IMR-90 (cell line): ENCODE measurements around the gene ZNF853. TPM values are rescaled to one million over a fixed set of nuclear protein-coding genes. Genes with fewer than 3 reads are reported as not detected.

ENCODE experiments used
- ATAC-seq: fragments of 200-7000 bp; cut with Tn5 transposase; 2 replicates; pipeline ENCODE4 v1.9.1; 2020; ENCODE audit warnings: low read depth, mild to moderate bottlenecking, moderate library complexity
- BruUV-seq: library from RNA; stranded (reverse); fragments of 400-500 nt; replicated peaks from 2 replicates; lab custom pipeline; 2021; lab: Mats Ljungman, UMichigan
- CTCF ChIA-PET: fragments of 300-600 bp; formaldehyde crosslinking; extraction: SDS; loops from one replicate; lab custom pipeline; 2021; ENCODE audit warnings: antibody characterized with exemption; lab: Yijun Ruan, JAX
- POLR2A ChIA-PET: fragments of 300-600 bp; sonication (Branson Sonifier 250); formaldehyde crosslinking; loops from one replicate; lab custom pipeline; 2022; ENCODE audit warnings: antibody characterized with exemption; ENCODE audit not compliant: unreplicated experiment; lab: Charles Lee
- DNase-seq: peaks from one replicate; pipeline ENCODE4 v3.0.0; 2013
- H2AFZ ChIP-seq: replicated peaks from 2 replicates; pipeline ENCODE3; 2013; ENCODE audit warnings: low read length, mild to moderate bottlenecking; ENCODE audit not compliant: poor library complexity
- H2AK5ac ChIP-seq: 2 replicates; pipeline ENCODE4 v1.6.1; 2013; ENCODE audit warnings: low read depth, low read length, inconsistent platforms
- H2AK9ac ChIP-seq: replicated peaks from 2 replicates; pipeline ENCODE3; 2013; ENCODE audit warnings: mild to moderate bottlenecking, low read depth, low read length, moderate library complexity; ENCODE audit not compliant: poor library complexity
- H2BK120ac ChIP-seq: 2 replicates; pipeline ENCODE4 v1.6.1; 2013; ENCODE audit warnings: low read depth, low read length, inconsistent platforms
- H2BK15ac ChIP-seq: 3 replicates; pipeline ENCODE4 v1.6.1; 2013; ENCODE audit warnings: low read depth, low read length, inconsistent platforms
- H2BK20ac ChIP-seq: 2 replicates; pipeline ENCODE4 v1.6.1; 2013; ENCODE audit warnings: low read depth, mild to moderate bottlenecking, inconsistent platforms, low read length, moderate library complexity
- H2BK5ac ChIP-seq: 2 replicates; pipeline ENCODE4 v1.6.1; 2013; ENCODE audit warnings: mild to moderate bottlenecking, low read depth, low read length, inconsistent platforms; ENCODE audit not compliant: poor library complexity, severe bottlenecking
- H3K14ac ChIP-seq: replicated peaks from 2 replicates; pipeline ENCODE4 v1.6.1; 2013; ENCODE audit warnings: low read depth, low read length, inconsistent platforms
- H3K18ac ChIP-seq: 2 replicates; pipeline ENCODE4 v1.6.1; 2013; ENCODE audit warnings: low read depth, low read length, control low read depth
- H3K23ac ChIP-seq: 2 replicates; pipeline ENCODE4 v1.6.1; 2013; ENCODE audit warnings: low read depth, low read length, inconsistent platforms
- H3K27ac ChIP-seq: 2 replicates; pipeline ENCODE4 v1.5.1; 2013; ENCODE audit warnings: mild to moderate bottlenecking, control low read depth, low read length; ENCODE audit not compliant: insufficient read depth
- H3K27me3 ChIP-seq: 2 replicates; pipeline ENCODE4 v1.6.1; 2013; ENCODE audit warnings: low read length; ENCODE audit not compliant: control insufficient read depth, insufficient read depth
- H3K36me3 ChIP-seq: 2 replicates; pipeline ENCODE4 v1.6.1; 2013; ENCODE audit warnings: low read length, mixed read lengths; ENCODE audit not compliant: control insufficient read depth, insufficient read depth
- H3K4ac ChIP-seq: 2 replicates; pipeline ENCODE4 v1.6.1; 2013; ENCODE audit warnings: low read depth, low read length, inconsistent platforms
- H3K4me1 ChIP-seq: 2 replicates; pipeline ENCODE4 v1.6.1; 2013; ENCODE audit warnings: low read length, mixed read lengths; ENCODE audit not compliant: control insufficient read depth, insufficient read depth
- H3K4me2 ChIP-seq: 2 replicates; pipeline ENCODE4 v1.6.1; 2013; ENCODE audit warnings: low read depth, mild to moderate bottlenecking, control low read depth, low read length, moderate library complexity
- H3K4me3 ChIP-seq: 2 replicates; pipeline ENCODE4 v1.5.1; 2013; ENCODE audit warnings: low read depth, mild to moderate bottlenecking, control low read depth, low read length, moderate library complexity; ENCODE audit not compliant: insufficient read depth
- H3K56ac ChIP-seq: 2 replicates; pipeline ENCODE4 v1.6.1; 2013; ENCODE audit warnings: low read length, inconsistent platforms; ENCODE audit not compliant: insufficient read depth; ENCODE audit errors: extremely low read depth
- H3K79me1 ChIP-seq, 2 experiments: 2 replicates each; pipeline ENCODE4 v1.6.1; 2013; ENCODE audit warnings: low read length in 2 of 2, inconsistent platforms in 1 of 2, low read depth in 1 of 2
- H3K9ac ChIP-seq: 2 replicates; pipeline ENCODE4 v1.6.1; 2013; ENCODE audit warnings: low read depth, low read length, control low read depth
- H3K9me1 ChIP-seq: 2 replicates; pipeline ENCODE4 v1.6.1; 2013; ENCODE audit warnings: low read length, inconsistent platforms; ENCODE audit not compliant: insufficient read depth
- H3K9me3 ChIP-seq: 2 replicates; pipeline ENCODE4 v1.6.1; 2013; ENCODE audit warnings: low read length; ENCODE audit not compliant: control insufficient read depth, insufficient read depth
- H4K20me1 ChIP-seq: 2 replicates; pipeline ENCODE4 v1.6.1; 2013; ENCODE audit warnings: low read length, inconsistent platforms; ENCODE audit not compliant: insufficient read depth
- H4K5ac ChIP-seq: 2 replicates; pipeline ENCODE4 v1.6.1; 2013; ENCODE audit warnings: mild to moderate bottlenecking, low read depth, low read length, control low read depth
- H4K8ac ChIP-seq, 2 experiments: 2 replicates each; pipeline ENCODE4 v1.6.1; 2013; ENCODE audit warnings: low read depth in 2 of 2, low read length in 2 of 2, control low read depth in 1 of 2, inconsistent platforms in 1 of 2
- H4K91ac ChIP-seq: 2 replicates; pipeline ENCODE4 v1.6.1; 2013; ENCODE audit warnings: low read depth, low read length, inconsistent platforms; ENCODE audit not compliant: insufficient read depth
- RAD21 ChIP-seq: IDR thresholded peaks from 2 replicates; pipeline ENCODE4 v1.6.1; 2012; ENCODE audit warnings: low read length, improper control_type of control experiment
- WGBS, 2 experiments: methylation state at CpG; one replicate each; pipeline versions ENCODE4 v1.1.5 to v1.1.7; 2013; ENCODE audit warnings: missing lambda C conversion rate in 2 of 2; ENCODE audit not compliant: insufficient read length in 1 of 2; ENCODE audit errors: extremely low coverage in 2 of 2; 5-methylcytosine and 5-hydroxymethylcytosine counted together
- dilution Hi-C: fragments of 300-500 bp; cut with HindIII; formaldehyde crosslinking; loops from one replicate; pipeline ENCODE4 v1.14.3; 2018; ENCODE audit warnings: low sequenced_read_pairs; ENCODE audit not compliant: unreplicated experiment
- in situ Hi-C: fragments of 300-500 bp; cut with MboI; formaldehyde crosslinking; loops from 3 replicates; pipeline ENCODE4 v1.14.3; 2019; ENCODE audit warnings: low sequenced_read_pairs, inconsistent platforms, mixed read lengths
- intact Hi-C: fragments of 100-400 bp; cut with micrococcal nuclease; formaldehyde crosslinking; loops from 2 replicates; pipeline ENCODE4 v1.10.0; 2022
- polyA plus RNA-seq, 3 experiments: library from polyadenylated mRNA; depleted of rRNA; stranded (reverse); fragments of >200 nt; gene quantifications; 2 replicates each; pipeline ENCODE4 v1.2.3, GENCODE V29; 2012; ENCODE audit warnings: low replicate concordance in 1 of 3
- total RNA-seq: library from RNA; depleted of rRNA; stranded (reverse); fragments of >200 nt; gene quantifications from 2 replicates; pipeline ENCODE4 v1.2.3, GENCODE V29; 2012

ZNF853 gene
- total and polyA plus RNA-seq, 2 of the 4 experiments (the other 2 are of a cell fraction) = 3.4 TPM

DNA sequence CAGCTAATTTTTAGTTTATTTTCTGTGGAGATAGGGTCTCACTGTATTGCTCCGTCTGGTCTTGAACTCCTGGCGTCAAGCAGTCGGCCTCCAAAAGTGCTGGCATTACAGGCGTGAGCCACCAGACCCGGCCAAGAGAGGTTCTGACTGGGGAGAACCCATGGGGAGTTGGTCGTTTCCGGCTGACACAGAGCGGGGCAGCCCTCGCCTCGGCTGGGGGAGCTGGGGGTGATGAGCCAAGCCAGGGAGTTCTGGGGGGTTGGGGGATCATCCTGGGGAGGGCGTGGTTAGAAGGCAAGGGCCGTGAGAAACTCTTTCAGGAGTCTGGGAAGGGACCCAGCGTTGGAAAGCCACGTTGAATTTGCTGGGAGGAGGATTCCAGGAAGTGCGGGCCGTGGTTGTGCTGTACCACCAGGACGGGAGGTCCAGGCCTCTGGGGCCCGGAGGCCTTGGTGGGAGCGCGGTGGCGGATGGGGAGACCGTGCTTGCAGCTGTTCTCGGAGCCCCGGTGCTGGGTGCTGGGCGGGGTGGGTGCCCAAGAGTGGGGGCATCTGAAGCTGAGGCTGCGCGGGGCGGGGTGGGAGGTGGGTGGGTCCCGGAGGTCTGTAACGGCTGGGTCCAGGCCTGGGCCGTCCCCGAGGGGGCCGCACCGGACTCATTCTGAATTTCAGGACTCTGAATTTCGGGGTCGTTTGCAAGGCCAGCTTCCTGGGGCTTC lies 8.4 kb upstream of the ZNF853 start:
- Histone ChIP-seq H3K9ac (no peak overlapping the region), H4K91ac (no peak overlapping the region), H4K5ac (no peak overlapping the region), H3K9me3 (no peaks in the 10 kb centered on the region), H2AFZ (no peak overlapping the region), H3K4me2 (no peak overlapping the region), H3K18ac (no peak overlapping the region), H3K4me1 (no peaks in the 10 kb centered on the region), H2AK9ac (no peak overlapping the region), H3K23ac (no peak overlapping the region), H2BK15ac (no peak overlapping the region), H3K27me3 (no peaks in the 10 kb centered on the region), H2BK20ac (no peak overlapping the region), H3K4ac (no peak overlapping the region), H3K27ac (no peak overlapping the region), H3K56ac (no peak overlapping the region), H4K20me1 (peaks cover 7% of the 10 kb centered on the region; the same call in 1 of the 2 replicates), H3K4me3 (no peak overlapping the region), H2BK120ac (no peak overlapping the region), H2BK5ac (no peak overlapping the region), H3K79me1 (peaks cover 2 to 3% of the 10 kb centered on the region in 2 experiments; a peak in 1 of 4 replicates), H3K9me1 (no peaks in the 10 kb centered on the region; the same call in 1 of the 2 replicates), H2AK5ac (no peak overlapping the region), H3K14ac (no peak overlapping the region), H4K8ac (no peak overlapping the region), H3K36me3 (peaks cover 25% of the 10 kb centered on the region)
- dilution Hi-C loops (no loop called here), intact Hi-C loops (no loop called here), in situ Hi-C loops (no loop called here)
- POLR2A ChIA-PET = no interaction called here
- no TSS peak for BruUV-seq
- ATAC-seq = no peak
- CTCF ChIA-PET = no interaction called here
- 94% methylated on average over 19 of the region's 36 CpGs; no CpG with 5 or more reads in 1 of the 2 experiments for WGBS, 2 experiments
- DNase-seq = no peak
- TF ChIP-seq RAD21 = no peak
